ENCODE measurements around the gene GET4.

GRCh38 chr7:844514-844913 is 31.8 kb upstream of the GET4 start:
- TF ChIP-seq TARDBP (IDR thresholded peaks at IDR 0.05), result no peak
- TF ChIP-seq SP1 (IDR thresholded peaks at IDR 0.05), result no peak

Measured in HEK293T (cell line).